Stimulated activated CD4-positive, alpha-beta T cell treated with anti-CD3 and anti-CD28 coated beads, Interleukin-1b, Interleukin-23, amount 100 ng/mL, for 24 hours (primary cell): Measurements from ENCODE around the gene ZNF605.
A peak's percentile ranks its signal among the peaks of the same experiment; 100 is the strongest.
"Not testable (repeated sequence)": the region's sequence is repeated elsewhere in the genome, so short reads cannot be mapped to it uniquely, and the experiment has no call there.

Source experiments
- DNase-seq, 4 experiments: peaks; one replicate each; pipeline ENCODE4 v3.0.0-alpha.2; 2020; ENCODE audit warnings: low read depth in 4 of 4, low spot score in 1 of 4

Gene ZNF605

DNA sequence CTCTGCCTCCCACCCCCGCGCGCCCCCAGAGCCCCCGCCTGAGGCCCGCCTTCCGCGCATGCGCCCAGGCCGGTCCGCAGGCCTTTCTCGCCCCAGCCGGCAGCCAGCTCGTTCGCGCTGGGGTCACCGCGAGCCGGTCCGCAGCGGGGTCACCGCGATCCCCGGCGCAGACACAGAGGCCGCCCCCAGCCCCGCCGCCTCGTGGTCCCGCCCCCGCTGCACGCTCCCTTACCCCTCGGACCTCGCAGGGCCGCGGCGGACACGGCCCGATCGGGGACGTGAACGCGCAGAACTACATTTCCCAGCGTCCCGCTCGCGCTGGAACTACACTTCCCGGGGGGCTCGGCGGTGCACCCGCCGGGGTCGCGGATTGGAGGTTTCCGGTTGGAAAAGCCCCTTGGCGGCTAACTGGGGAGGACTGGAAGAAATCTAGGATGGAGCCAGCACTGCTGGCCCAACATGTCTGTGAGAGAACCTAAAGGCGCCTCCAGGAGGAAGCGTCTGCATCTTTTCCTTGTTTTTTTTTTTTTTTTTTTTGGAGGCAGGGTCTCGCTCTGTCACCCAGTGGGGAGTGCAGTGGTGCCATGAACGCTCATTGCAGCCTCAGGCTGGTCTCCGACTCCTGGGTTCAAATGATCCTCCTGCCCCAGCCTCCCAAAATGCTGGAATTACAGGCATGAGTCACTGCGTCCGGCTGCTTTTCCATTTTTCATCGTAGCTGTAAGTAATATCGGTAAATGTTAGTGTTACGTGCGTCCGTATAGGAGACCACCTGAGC lies at the start of gene ZNF605:
Gene ZNF605 (minus strand): TSS at position 296 of the 778 bp plus-strand sequence. CDS start 10,671 bp downstream, outside the sequence.
- DNase-seq: peak; percentile 59 to 82 (median 72)

GRCh38 chr12:132998741-132999140 lies 42.6 kb upstream of the ZNF605 start:
- no peak for DNase-seq

DNA sequence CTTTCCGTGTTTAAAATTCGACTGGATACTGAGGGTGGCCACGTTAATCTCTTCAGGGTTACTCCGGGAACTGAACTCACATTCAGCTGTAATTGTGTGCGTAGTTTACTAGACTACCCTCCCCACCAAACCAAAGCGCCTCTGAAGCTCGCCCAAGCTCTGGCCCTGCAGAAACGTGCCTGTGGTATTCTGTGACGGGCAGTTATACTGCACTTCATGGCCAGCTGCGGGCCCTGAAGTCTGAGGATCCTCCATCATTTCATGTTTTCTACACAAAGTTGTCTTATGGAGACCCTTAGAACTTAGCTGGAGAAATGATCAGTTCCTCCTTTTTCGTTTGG lies 30.7 kb upstream of the ZNF605 start:
- DNase-seq: no peak

DNA sequence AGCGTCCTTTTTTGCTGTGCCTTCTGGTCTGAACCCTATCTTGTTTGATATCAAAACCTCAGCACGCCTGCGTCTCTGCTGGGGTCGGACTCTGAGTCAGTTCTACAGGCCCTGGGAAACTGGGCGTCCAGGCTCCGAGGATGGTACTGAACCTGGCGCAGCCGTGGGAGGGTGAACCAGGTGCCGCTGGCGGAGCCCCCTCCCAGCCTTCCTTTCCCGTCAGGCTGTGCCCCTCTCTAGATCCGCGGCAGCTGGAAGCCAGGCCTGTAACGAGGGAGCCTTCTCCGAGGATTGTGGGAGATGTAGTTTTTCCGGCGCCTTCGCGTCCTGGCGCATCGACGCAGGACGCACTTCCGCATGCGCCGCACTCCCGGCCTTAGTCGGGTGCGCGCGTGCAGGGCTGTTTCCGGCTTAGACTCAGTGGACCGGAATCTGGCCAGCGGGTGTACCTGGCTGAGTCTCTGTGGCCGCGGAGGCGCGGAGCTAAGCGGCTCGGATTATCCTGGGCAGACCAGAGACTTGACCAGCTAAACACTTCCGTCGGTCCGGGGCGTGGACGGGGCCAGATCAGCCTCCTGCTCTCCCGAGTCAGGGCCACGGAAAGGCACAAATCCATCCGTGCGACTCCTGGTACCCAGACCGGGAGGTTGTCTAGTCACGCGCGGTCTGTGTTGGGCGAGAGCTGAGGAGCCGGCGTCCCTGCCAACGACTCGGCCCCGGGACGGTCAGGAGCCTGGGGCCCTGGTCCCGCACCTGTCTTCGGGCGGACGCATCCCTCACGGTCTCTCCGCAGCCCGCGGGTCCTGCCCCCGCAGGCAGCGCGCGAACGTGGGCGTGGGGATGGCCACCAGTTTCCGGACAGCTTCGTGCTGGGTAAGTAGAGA lies 30.1 kb upstream of the ZNF605 start, which contains the start of gene ZNF26:
Gene ZNF26 (plus strand): TSS at position 367 of the 884 bp plus-strand sequence. CDS start 474 bp downstream, at position 841.
- DNase-seq: peak; percentile 63 to 79 (median 73)

- peak in 2 of 4 experiments; percentile 13 to 25 for DNase-seq
Measured at GRCh38 chr12:132976870-132977269, 20.8 kb upstream of the ZNF605 start.

- DNase-seq: no peak
Measured at GRCh38 chr12:132972374-132972773, 16.3 kb upstream of the ZNF605 start.

- DNase-seq: no peak
Measured at GRCh38 chr12:132967736-132968135, 11.6 kb upstream of the ZNF605 start.

DNA sequence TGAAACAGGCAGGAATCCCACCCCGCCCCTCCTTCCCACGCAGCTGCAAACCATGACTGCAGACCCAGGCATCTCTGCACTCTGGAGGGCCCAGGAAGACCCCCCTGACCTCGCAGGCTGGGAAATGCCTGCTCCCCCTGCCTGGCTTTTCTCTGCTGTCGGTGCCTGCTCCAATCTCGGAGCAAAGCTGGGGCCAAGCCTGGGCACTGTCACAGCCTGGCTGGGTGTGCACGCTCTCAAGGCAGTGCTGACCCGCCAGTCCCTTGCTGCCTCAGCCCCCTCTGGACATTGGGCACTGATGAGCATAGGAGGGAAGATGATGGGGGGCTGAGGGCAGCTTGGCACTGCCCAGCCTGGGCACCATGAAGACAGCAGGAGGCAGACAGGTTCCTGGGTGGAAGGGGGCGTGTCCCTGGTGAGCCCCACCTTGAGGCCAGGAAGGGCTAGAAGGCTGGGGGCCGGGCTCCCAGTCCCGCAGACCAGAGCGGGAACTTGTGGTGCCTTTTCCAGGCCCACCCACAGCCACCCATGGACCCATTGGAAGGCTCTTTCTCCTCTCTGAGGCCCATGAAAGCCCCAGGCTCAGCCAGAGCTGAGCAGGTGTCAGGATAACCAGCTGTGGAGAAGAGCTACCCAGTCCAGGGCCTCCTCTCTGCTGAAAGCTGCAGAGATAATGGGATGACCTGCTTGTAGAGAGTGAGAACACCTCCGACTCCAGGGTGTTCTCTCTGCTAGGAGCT lies 10.7 kb upstream of the ZNF605 start:
- DNase-seq: no peak

GRCh38 chr12:132965796-132966195 lies 9.7 kb upstream of the ZNF605 start:
- DNase-seq: no peak

DNA sequence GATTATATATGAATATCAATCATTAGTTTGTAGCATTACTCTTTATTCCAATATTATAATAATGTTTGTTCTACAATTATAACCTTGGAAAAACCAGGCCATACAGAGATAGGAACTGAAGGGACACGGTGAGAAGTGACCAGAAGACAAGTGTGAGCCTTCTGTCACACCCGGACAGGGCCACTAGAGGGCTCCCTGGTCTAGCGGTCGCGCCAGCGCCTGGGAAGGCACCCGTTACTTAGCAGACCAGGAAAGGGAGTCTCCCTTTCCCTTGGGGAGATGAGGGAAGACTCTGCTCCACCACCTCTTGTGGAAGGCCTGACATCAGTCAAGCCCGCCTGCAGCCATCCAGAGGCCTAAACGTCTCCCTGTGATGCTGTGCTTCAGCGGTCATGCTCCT lies 7.8 kb upstream of the ZNF605 start:
- DNase-seq: not testable (repeated sequence)

DNA sequence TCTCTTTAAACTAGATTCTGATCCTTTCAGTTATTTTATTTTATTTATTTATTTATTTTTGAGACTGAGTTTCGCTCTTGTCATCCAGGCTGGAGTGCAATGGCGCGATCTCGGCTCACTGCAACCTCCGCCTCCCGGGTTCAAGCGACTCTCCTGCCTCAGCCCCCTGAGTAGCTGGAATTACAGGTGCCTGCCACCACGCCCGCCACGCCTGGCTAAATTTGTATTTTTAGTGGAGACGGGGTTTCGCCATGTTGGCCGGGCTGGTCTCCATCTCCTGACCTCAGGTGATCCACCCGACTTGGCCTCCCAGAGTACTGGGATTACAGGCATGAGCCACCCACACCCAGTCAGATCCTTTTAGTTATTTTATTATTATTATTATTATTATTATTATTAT lies 5.7 kb upstream of the ZNF605 start:
- DNase-seq: not testable (repeated sequence)

DNA sequence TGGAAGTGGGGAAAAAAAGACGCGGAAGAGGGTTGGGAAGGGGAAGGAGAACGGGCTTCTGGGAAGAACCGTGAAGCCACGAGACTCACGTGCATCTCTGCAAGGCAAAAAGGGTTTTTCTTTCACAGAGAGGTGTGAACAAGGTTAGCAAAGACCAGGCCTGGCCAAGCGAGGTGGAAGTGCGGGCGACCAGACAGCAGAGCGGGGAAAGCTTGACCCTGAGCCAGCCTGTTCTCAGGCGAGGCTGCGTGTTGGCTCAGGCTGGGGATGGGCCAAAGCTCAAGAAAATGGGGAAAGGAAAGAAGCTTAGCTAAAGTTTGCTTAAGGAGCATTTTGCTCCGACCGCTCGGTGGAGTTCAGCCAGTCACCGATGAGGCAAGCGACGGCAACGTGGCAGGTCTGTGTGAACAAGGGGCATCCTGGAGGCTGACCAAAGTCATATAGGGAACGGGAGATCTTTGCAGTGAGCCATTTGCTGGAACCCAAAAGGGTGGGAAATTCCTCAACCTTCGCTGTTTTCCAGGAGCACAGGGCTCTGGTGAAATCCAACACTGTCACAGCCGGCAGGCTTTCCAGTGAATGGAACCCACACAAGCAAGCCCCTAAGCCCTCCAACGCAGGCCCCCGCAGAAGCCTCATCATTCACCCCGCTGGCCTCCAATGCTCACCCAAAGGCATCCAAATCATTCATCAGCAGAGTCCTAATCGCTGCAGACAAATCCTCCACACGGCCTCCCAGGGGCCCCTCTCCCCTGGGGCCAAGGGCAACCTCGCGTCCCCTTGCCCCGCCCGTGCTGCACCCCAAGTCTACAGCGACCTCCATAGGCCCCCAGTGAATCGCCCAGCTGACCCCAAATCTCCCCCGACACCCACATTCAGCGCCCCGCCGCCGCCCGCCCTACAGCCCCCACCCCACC lies 754 bp downstream of the ZNF605 start:
- no peak for DNase-seq

DNA sequence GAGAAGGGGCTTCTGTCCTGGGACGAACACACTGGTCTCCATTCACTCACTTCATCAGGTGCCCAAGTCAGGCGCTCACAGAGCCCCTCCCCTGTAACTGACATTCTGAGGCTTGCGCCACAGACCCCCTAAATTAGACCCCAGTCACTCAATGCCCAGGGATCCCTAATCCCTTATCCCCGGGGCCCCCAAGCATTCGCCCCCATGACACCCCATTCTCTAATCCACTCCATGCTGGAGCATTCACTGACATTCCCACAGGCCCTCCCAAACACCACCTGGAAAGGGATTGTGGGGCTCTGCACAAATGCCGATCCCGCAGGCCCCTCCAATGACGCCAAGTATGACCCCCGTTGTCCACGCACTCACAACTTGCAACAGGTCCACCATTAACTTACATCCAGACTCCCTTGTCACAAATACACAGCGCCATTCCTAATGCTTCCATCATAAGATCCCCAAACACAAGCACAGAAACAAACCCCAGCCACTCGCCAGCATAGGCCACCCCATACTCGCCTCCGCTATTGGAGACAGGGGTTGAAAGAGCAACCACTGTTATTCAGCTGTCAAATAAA lies 1.5 kb downstream of the ZNF605 start:
- no peak for DNase-seq

GRCh38 chr12:132953771-132954170 lies 2.3 kb downstream of the ZNF605 start:
- DNase-seq: no peak

DNA sequence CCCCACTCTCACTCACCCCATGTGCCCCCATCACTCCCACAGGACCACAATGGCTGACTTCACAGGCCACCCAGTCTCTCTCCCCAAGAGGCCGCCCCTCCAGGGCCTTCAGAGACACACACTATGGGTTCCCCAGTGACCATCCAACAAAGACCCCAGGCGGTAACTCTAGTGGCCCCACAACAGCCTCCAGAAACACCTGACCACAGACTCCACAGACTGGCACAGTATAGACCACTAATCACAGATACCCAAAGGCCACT lies 3.0 kb downstream of the ZNF605 start:
- DNase-seq: no peak

GRCh38 chr12:132952371-132953162 lies 3.5 kb downstream of the ZNF605 start:
- no peak for DNase-seq

- DNase-seq: no peak
Measured at GRCh38 chr12:132951649-132952048, 4.5 kb downstream of the ZNF605 start.

DNA sequence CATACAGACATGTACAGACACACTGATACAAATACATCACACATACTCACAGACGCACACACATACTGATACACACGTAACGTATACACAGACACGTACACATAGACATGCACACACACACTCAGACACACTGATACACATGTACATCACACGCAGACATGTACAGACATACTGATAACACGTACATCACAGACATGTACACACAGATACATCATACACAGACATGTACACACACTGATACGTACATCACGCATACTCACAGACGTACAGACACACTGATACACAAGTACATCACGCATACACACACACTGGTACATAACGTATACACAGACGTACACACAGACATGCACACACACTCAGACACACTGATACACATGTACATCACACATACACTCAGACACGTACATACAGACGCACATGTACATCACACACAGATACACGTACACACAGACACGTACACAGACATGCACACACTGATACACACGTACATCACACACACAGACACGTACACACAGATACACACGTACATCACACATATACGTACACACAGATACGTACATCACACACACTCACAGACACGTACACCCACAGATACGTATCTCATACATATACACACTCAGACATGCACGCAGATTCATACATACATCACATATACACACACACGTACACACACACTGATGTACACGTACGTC lies 5.1 kb downstream of the ZNF605 start:
- DNase-seq: no peak
